MCF 10A (cell line): ENCODE data around the gene PALLD. TPM values are rescaled to one million over a fixed set of nuclear protein-coding genes. Genes with fewer than 3 reads are reported as not detected.

Experiments used
- BruUV-seq: library from RNA; stranded (reverse); fragments of 400-500 nt; replicated peaks from 2 replicates; lab custom pipeline; 2021; lab: Mats Ljungman, UMichigan
- CTCF ChIA-PET: fragments of 300-600 bp; sonication (Branson Sonifier 250); formaldehyde crosslinking; extraction: SDS; loops from one replicate; lab custom pipeline; 2021; ENCODE audit warnings: antibody characterized with exemption, inconsistent platforms; lab: Yijun Ruan, JAX
- POLR2A ChIA-PET: fragments of 300-600, 350-650 bp; sonication (Branson Sonifier 250); formaldehyde crosslinking; extraction: SDS; loops from one replicate; lab custom pipeline; 2020; ENCODE audit warnings: antibody characterized with exemption, inconsistent platforms; lab: Yijun Ruan, JAX
- DNase-seq: peaks from one replicate; pipeline ENCODE4 v3.0.0-alpha.2; 2018; ENCODE audit not compliant: unreplicated experiment
- H3K27ac Mint-ChIP-seq: one replicate; pipeline ENCODE4 v1.8.0; 2022; ENCODE audit warnings: mild to moderate bottlenecking, low read depth, mixed read lengths; ENCODE audit not compliant: unreplicated experiment
- H3K27me3 Mint-ChIP-seq: one replicate; pipeline ENCODE4 v1.8.0; 2022; ENCODE audit warnings: mixed read lengths; ENCODE audit not compliant: insufficient read depth, unreplicated experiment
- H3K36me3 Mint-ChIP-seq: one replicate; pipeline ENCODE4 v1.8.0; 2022; ENCODE audit warnings: mild to moderate bottlenecking, moderate library complexity, mixed read lengths; ENCODE audit not compliant: insufficient read depth, unreplicated experiment
- H3K4me1 Mint-ChIP-seq: one replicate; pipeline ENCODE4 v1.8.0; 2022; ENCODE audit warnings: mixed read lengths; ENCODE audit not compliant: insufficient read depth, unreplicated experiment
- H3K4me3 Mint-ChIP-seq: one replicate; pipeline ENCODE4 v1.8.0; 2022; ENCODE audit warnings: mild to moderate bottlenecking, moderate library complexity, mixed read lengths; ENCODE audit not compliant: unreplicated experiment
- H3K9me3 Mint-ChIP-seq: one replicate; pipeline ENCODE4 v1.8.0; 2022; ENCODE audit warnings: mixed read lengths; ENCODE audit not compliant: unreplicated experiment
- intact Hi-C: fragments of 100-400 bp; cut with micrococcal nuclease; formaldehyde crosslinking; loops from 2 replicates; pipeline ENCODE4 v1.14.1; 2022
- total RNA-seq: library from RNA; stranded (reverse); gene quantifications from 2 replicates; pipeline ENCODE4 v1.2.3, GENCODE V29; 2022
- TF ChIP-seq, protein P1 (sequence below): fragments of 200-600 bp; IDR thresholded peaks from one replicate; pipeline ENCODE4 v1.8.0; 2022; ENCODE audit warnings: antibody characterized with exemption, mild to moderate bottlenecking; ENCODE audit not compliant: unreplicated experiment

PALLD gene
- total RNA-seq, 1 experiment from 2014 or later: 191 TPM

DNA sequence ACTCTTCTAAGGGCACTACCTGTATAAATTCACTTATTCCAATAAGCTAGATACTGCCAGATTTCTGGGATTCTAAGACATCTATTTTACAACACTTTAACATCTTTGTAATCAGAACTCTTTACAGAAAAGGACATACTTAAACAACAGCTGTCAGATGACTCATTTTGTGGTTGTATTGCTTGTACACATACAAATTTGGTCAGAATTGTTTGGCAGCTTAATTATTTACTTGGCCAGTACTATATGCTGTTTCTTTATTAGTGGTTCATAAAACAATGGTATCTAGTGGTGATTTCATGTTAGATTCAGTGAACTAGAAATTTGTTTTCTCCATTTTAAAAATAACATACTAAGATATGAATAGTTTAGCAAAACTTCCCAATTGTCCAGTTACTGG lies 27.2 kb downstream of the PALLD start:
- H3K9me3 Mint-ChIP-seq: no peaks in the 10 kb centered on the region
- peak overlapping the region; percentile 47 for H3K27ac Mint-ChIP-seq
- H3K4me1 Mint-ChIP-seq: peaks cover 12% of the 10 kb centered on the region
- no peaks in the 10 kb centered on the region for H3K36me3 Mint-ChIP-seq
- intact Hi-C loops: no loop called here
- CTCF ChIA-PET: interaction anchor here (0.6 to 0.7 kb wide), 3 partner anchors 15 to 1095 kb away, joined by 3 to 4 read pairs (median 3); no protein-coding TSS in a partner anchor
- peak; percentile 74 for DNase-seq
- TF ChIP-seq, protein P1, sequence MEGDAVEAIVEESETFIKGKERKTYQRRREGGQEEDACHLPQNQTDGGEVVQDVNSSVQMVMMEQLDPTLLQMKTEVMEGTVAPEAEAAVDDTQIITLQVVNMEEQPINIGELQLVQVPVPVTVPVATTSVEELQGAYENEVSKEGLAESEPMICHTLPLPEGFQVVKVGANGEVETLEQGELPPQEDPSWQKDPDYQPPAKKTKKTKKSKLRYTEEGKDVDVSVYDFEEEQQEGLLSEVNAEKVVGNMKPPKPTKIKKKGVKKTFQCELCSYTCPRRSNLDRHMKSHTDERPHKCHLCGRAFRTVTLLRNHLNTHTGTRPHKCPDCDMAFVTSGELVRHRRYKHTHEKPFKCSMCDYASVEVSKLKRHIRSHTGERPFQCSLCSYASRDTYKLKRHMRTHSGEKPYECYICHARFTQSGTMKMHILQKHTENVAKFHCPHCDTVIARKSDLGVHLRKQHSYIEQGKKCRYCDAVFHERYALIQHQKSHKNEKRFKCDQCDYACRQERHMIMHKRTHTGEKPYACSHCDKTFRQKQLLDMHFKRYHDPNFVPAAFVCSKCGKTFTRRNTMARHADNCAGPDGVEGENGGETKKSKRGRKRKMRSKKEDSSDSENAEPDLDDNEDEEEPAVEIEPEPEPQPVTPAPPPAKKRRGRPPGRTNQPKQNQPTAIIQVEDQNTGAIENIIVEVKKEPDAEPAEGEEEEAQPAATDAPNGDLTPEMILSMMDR: no peak
- no peaks in the 10 kb centered on the region for H3K27me3 Mint-ChIP-seq
- POLR2A ChIA-PET: interaction anchor here (0.6 to 1.7 kb wide), 3 partner anchors 8 to 15 kb away, joined by 3 to 5 read pairs (median 3); no protein-coding TSS in a partner anchor
- H3K4me3 Mint-ChIP-seq: no peak overlapping the region
- BruUV-seq: no TSS peak

DNA sequence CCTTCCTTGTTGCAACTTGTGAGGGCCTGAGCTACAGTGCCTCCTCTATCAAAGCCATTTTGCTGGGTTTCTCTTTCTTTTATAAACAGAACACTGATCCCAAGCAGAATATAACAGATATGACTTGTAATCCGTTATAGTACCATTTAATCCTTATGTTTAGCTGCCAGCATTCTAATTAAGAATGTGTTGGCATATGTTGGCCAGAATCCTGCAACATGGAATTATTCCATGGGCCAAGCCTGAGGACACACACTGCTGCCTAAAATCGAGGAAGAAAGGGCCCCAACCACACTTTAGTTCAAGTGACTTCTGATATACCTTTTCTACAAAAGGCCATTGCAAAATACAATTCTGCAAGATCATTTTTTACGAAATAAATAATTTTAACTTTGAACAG lies 28.0 kb downstream of the PALLD start:
- H3K9me3 Mint-ChIP-seq: no peaks in the 10 kb centered on the region
- intact Hi-C loops: no loop called here
- peak overlapping the region; percentile 47 for H3K27ac Mint-ChIP-seq
- peaks cover 12% of the 10 kb centered on the region for H3K4me1 Mint-ChIP-seq
- no peaks in the 10 kb centered on the region for H3K36me3 Mint-ChIP-seq
- no TSS peak for BruUV-seq
- no peaks in the 10 kb centered on the region for H3K27me3 Mint-ChIP-seq
- H3K4me3 Mint-ChIP-seq: no peak overlapping the region
- ChIA-PET POLR2A (interaction anchor here (1.7 kb wide), 1 partner anchor 14 kb away, joined by 3 read pairs; no protein-coding TSS in a partner anchor), CTCF (interaction anchor here (0.5 kb wide), 1 partner anchor 15 kb away, joined by 3 read pairs; no protein-coding TSS in a partner anchor)
- DNase-seq: no peak
- TF ChIP-seq, protein P1: no peak

DNA sequence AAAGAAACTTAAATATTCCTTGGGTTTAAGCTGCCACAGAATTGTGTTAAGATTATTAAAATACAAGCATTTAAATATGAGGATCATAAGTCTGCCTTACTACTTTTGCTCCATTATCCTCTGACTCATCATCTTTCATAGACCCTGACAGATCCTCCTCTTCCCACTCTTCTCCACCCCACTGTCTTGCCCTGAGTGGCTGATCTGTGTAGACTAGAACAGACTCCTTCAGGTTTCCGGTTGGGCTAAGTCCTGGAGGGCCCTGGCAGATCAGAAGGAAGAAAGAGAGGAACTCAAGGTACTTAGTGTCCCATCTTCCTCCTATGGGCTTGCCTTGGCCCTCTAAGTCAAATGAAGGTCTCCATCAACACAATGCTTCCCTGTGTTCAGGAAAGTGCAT lies 30.7 kb downstream of the PALLD start:
- DNase-seq: no peak
- H3K4me3 Mint-ChIP-seq: no peak overlapping the region
- ChIA-PET CTCF (interaction anchor here (1.1 to 2.3 kb wide), 2 partner anchors 12 to 14 kb away, joined by 4 to 9 read pairs; no protein-coding TSS in a partner anchor), POLR2A (interaction anchor here (0.6 to 0.7 kb wide), 2 partner anchors 163 to 1534 kb away, joined by 3 read pairs; no protein-coding TSS in a partner anchor)
- TF ChIP-seq, protein P1: no peak
- no TSS peak for BruUV-seq
- H3K27ac Mint-ChIP-seq: no peak overlapping the region
- intact Hi-C loops: no loop called here
- peaks cover under 1% of the 10 kb centered on the region for H3K4me1 Mint-ChIP-seq
- no peaks in the 10 kb centered on the region for H3K36me3 Mint-ChIP-seq
- no peaks in the 10 kb centered on the region for H3K27me3 Mint-ChIP-seq
- H3K9me3 Mint-ChIP-seq: no peaks in the 10 kb centered on the region

DNA sequence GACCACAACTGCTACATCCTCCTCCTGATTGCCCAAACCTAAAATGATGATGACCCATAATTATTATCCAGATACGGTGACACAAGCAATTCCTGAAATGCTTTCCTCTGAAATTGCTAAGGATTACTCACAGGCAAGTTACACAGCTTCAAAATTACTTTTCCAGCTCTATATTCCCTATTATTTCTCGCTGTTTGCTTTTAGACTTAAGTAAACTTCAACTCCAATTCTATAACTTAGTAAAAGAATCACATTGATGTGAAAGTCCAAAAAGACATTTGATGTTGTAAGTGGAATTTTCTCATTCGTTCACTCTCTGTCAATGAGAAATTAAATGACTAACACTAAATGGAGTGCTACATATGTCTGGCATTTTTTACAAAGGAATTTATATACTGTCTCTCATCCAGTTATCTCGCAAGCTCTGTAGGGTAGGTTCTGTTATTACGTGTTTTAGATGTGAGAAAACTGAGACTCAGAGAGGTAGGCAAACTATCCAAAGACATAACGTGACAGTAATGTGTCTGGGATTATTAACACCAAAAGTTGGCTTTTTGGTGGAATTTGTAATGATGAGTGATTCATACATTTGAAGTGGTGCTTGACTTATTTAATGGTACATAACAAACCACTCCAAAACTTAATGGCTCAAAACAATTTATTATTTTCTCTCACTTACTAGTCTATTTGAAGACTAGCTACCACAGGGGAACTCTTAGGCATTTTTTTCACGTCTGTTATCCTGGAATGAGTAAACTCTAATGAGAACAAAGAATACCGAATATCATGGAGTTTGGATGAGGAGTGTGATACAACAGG lies 31.5 kb downstream of the PALLD start:
- intact Hi-C loops: no loop called here
- ChIA-PET POLR2A (interaction anchor here (0.6 to 0.7 kb wide), 3 partner anchors 162 to 1533 kb away, joined by 3 to 4 read pairs (median 3); no protein-coding TSS in a partner anchor), CTCF (interaction anchor here (0.9 to 2.3 kb wide), 3 partner anchors 13 to 394 kb away, joined by 4 to 9 read pairs (median 4); no protein-coding TSS in a partner anchor)
- Mint-ChIP-seq H3K27ac (no peak overlapping the region), H3K4me1 (no peaks in the 10 kb centered on the region), H3K4me3 (no peak overlapping the region), H3K36me3 (no peaks in the 10 kb centered on the region), H3K27me3 (no peaks in the 10 kb centered on the region), H3K9me3 (no peaks in the 10 kb centered on the region)
- TF ChIP-seq, protein P1: no peak
- peak; percentile 17 for DNase-seq
- BruUV-seq: no TSS peak
